H1 (cell line): Measurements from ENCODE around the gene ORMDL2. TPM values are rescaled to one million over a fixed set of nuclear protein-coding genes. Genes with fewer than 3 reads are reported as not detected.

Experiments used
- CTCF ChIA-PET: fragments of 300-600 bp; sonication (Branson Sonifier 250); formaldehyde crosslinking; loops from one replicate; lab custom pipeline; 2021; ENCODE audit not compliant: partially characterized antibody; lab: Charles Lee
- POLR2A ChIA-PET: fragments of 300-600 bp; sonication (Branson Sonifier 250); formaldehyde crosslinking; loops from one replicate; lab custom pipeline; 2021; ENCODE audit warnings: inconsistent platforms; ENCODE audit not compliant: partially characterized antibody; lab: Charles Lee
- DNase-seq, 2 experiments: peaks; one replicate each; pipeline versions ENCODE4 v3.0.0 to v3.0.0-alpha.2; 2010 to 2022; ENCODE audit warnings: low spot score in 2 of 2, low read depth in 1 of 2, mixed read lengths in 1 of 2
- FAIRE-seq: peaks from 2 replicates; lab custom pipeline; 2011; peaks lifted over from hg19 to GRCh38; lab: Jason Lieb, UNC
- H2AFZ ChIP-seq: 2 replicates; pipeline ENCODE4 v1.8.1; 2012; ENCODE audit warnings: low read length, inconsistent platforms
- H2AK5ac ChIP-seq: 2 replicates; pipeline ENCODE4 v1.6.1; 2013; ENCODE audit warnings: low read depth, low read length
- H2BK120ac ChIP-seq: replicated peaks from 2 replicates; pipeline ENCODE3; 2013; ENCODE audit warnings: low read depth, low read length, inconsistent platforms
- H2BK12ac ChIP-seq: 2 replicates; pipeline ENCODE4 v1.6.1; 2013; ENCODE audit warnings: low read depth, low read length
- H2BK15ac ChIP-seq: 2 replicates; pipeline ENCODE4 v1.6.1; 2013; ENCODE audit warnings: low read length
- H2BK20ac ChIP-seq: 2 replicates; pipeline ENCODE4 v1.6.1; 2013; ENCODE audit warnings: low read length
- H2BK5ac ChIP-seq: 2 replicates; pipeline ENCODE4 v1.6.1; 2013; ENCODE audit warnings: low read depth, low read length
- H3K14ac ChIP-seq: 2 replicates; pipeline ENCODE4 v1.6.1; 2013; ENCODE audit warnings: inconsistent platforms; ENCODE audit not compliant: insufficient read length
- H3K18ac ChIP-seq: 2 replicates; pipeline ENCODE4 v1.6.1; 2013; ENCODE audit warnings: low read length; ENCODE audit errors: extremely low read depth
- H3K23ac ChIP-seq: 2 replicates; pipeline ENCODE4 v1.6.1; 2013; ENCODE audit warnings: inconsistent platforms; ENCODE audit not compliant: insufficient read length
- H3K23me2 ChIP-seq: 2 replicates; pipeline ENCODE4 v1.6.1; 2013; ENCODE audit warnings: low read depth, low read length
- H3K27ac ChIP-seq: 2 replicates; pipeline ENCODE4 v1.6.1; 2011; ENCODE audit warnings: low read depth, low read length, inconsistent platforms
- H3K27me3 ChIP-seq, 4 experiments: replicated peaks in 1 of 4; 1 replicate in 1 of 4; 2 replicates in 3 of 4; pipeline versions ENCODE4 v1.6.1 to v1.8.1; 2011 to 2013; ENCODE audit warnings: low read length in 3 of 4, mild to moderate bottlenecking in 3 of 4, inconsistent platforms in 2 of 4, mixed read lengths in 2 of 4, moderate library complexity in 1 of 4; ENCODE audit not compliant: control insufficient read depth in 3 of 4, insufficient read depth in 3 of 4; ENCODE audit errors: extremely low read depth in 1 of 4
- H3K36me3 ChIP-seq, 4 experiments: 2 replicates each; pipeline versions ENCODE4 v1.6.1 to v1.8.1; 2011 to 2013; ENCODE audit warnings: mild to moderate bottlenecking in 4 of 4, low read length in 3 of 4, moderate library complexity in 2 of 4, control low read depth in 1 of 4, inconsistent platforms in 1 of 4; ENCODE audit not compliant: insufficient read depth in 4 of 4, control insufficient read depth in 2 of 4
- H3K4ac ChIP-seq: replicated peaks from 2 replicates; pipeline ENCODE3; 2013; ENCODE audit warnings: low read length, low read depth, mixed read lengths, inconsistent platforms; ENCODE audit not compliant: insufficient read length
- H3K4me1 ChIP-seq, 4 experiments: replicated peaks in 1 of 4; 1 replicate in 1 of 4; 2 replicates in 3 of 4; pipeline versions ENCODE4 v1.6.1 to v1.8.1; 2011 to 2013; ENCODE audit warnings: low read length in 3 of 4, inconsistent platforms in 2 of 4, mixed read lengths in 1 of 4; ENCODE audit not compliant: insufficient read depth in 4 of 4, control insufficient read depth in 3 of 4
- H3K4me2 ChIP-seq, 2 experiments: 2 replicates each; pipeline versions ENCODE4 v1.6.1 to v1.8.1; 2011 to 2013; ENCODE audit warnings: low read depth in 2 of 2, low read length in 2 of 2, control low read depth in 1 of 2, inconsistent platforms in 1 of 2, mild to moderate bottlenecking in 1 of 2; ENCODE audit not compliant: insufficient read depth in 1 of 2
- H3K4me3 ChIP-seq, 4 experiments: fragments of 200-600, 300-600 bp in 1 of 4; sonication (generic), shearing (Covaris generic), sonication (Bioruptor Twin) in 1 of 4; 2 replicates each; pipeline versions ENCODE4 v1.5.1 to v1.8.1; 2011 to 2016; ENCODE audit warnings: low read length in 4 of 4, low read depth in 3 of 4, control low read depth in 2 of 4, inconsistent platforms in 2 of 4, mild to moderate bottlenecking in 2 of 4, mixed read lengths in 1 of 4, moderate library complexity in 1 of 4; ENCODE audit not compliant: insufficient read depth in 2 of 4; ENCODE audit errors: extremely low read depth in 1 of 4
- H3K56ac ChIP-seq: replicated peaks from 2 replicates; pipeline ENCODE3; 2013; ENCODE audit warnings: low read depth, mild to moderate bottlenecking, mixed read lengths, low read length, inconsistent platforms; ENCODE audit not compliant: insufficient read length
- H3K79me1 ChIP-seq: 2 replicates; pipeline ENCODE4 v1.6.1; 2013; ENCODE audit warnings: low read depth, low read length, control low read depth
- H3K79me2 ChIP-seq, 2 experiments: 2 replicates each; pipeline versions ENCODE4 v1.6.1 to v1.8.1; 2012 to 2013; ENCODE audit warnings: low read length in 2 of 2, mild to moderate bottlenecking in 2 of 2, inconsistent platforms in 1 of 2; ENCODE audit not compliant: insufficient read depth in 2 of 2, control insufficient read depth in 1 of 2
- H3K9ac ChIP-seq, 4 experiments: replicated peaks in 1 of 4; 1 replicate in 1 of 4; 2 replicates in 3 of 4; pipeline versions ENCODE4 v1.6.1 to v1.8.1; 2011 to 2013; ENCODE audit warnings: low read depth in 3 of 4, low read length in 3 of 4, control low read depth in 2 of 4, mild to moderate bottlenecking in 2 of 4, moderate library complexity in 2 of 4, inconsistent platforms in 1 of 4; ENCODE audit errors: extremely low read depth in 1 of 4
- H3K9me3 ChIP-seq, 2 experiments: 2 replicates each; pipeline versions ENCODE4 v1.6.1 to v1.8.1; 2012 to 2013; ENCODE audit warnings: mild to moderate bottlenecking in 2 of 2, moderate library complexity in 2 of 2, control low read depth in 1 of 2, inconsistent platforms in 1 of 2, low read depth in 1 of 2, low read length in 1 of 2, mixed read lengths in 1 of 2; ENCODE audit not compliant: insufficient read depth in 2 of 2
- H4K20me1 ChIP-seq, 2 experiments: replicated peaks in 1 of 2; 2 replicates each; pipeline versions ENCODE3 to v1.8.1; 2011 to 2013; ENCODE audit warnings: inconsistent platforms in 2 of 2, low read length in 2 of 2, mild to moderate bottlenecking in 1 of 2; ENCODE audit not compliant: insufficient read depth in 2 of 2, control insufficient read depth in 1 of 2
- H4K5ac ChIP-seq: 2 replicates; pipeline ENCODE4 v1.6.1; 2013; ENCODE audit warnings: low read length, low read depth, mixed read lengths, inconsistent platforms; ENCODE audit not compliant: insufficient read length
- H4K8ac ChIP-seq: 2 replicates; pipeline ENCODE4 v1.8.0; 2013; ENCODE audit warnings: mild to moderate bottlenecking, moderate library complexity, low read length, inconsistent platforms; ENCODE audit not compliant: insufficient read depth; ENCODE audit errors: extremely low read depth
- H4K91ac ChIP-seq: replicated peaks from 2 replicates; pipeline ENCODE3; 2013; ENCODE audit warnings: low read length, mixed read lengths, inconsistent platforms; ENCODE audit not compliant: insufficient read length
- ATF2 ChIP-seq: IDR thresholded peaks from 2 replicates; pipeline ENCODE4 v1.6.1; 2012; ENCODE audit warnings: low read length, inconsistent platforms
- ATF3 ChIP-seq: IDR thresholded peaks from 2 replicates; pipeline ENCODE4 v1.6.1; 2011; ENCODE audit warnings: low read depth, mild to moderate bottlenecking, low read length; ENCODE audit not compliant: insufficient read depth
- BACH1 ChIP-seq: IDR thresholded peaks from 2 replicates; pipeline ENCODE4 v1.6.1; 2012; ENCODE audit warnings: low read length, improper control_type of control experiment
- CHD1 ChIP-seq: IDR thresholded peaks from 2 replicates; pipeline ENCODE4 v1.6.1; 2012; ENCODE audit warnings: low read depth, low read length, improper control_type of control experiment
- JUN ChIP-seq: IDR thresholded peaks from 2 replicates; pipeline ENCODE4 v1.6.1; 2011; ENCODE audit warnings: low read depth, mild to moderate bottlenecking, improper control_type of control experiment, low read length
- JUND ChIP-seq: IDR thresholded peaks from 2 replicates; pipeline ENCODE4 v1.6.1; 2011; ENCODE audit warnings: mild to moderate bottlenecking, improper control_type of control experiment, low read length
- MAFK ChIP-seq: IDR thresholded peaks from 2 replicates; pipeline ENCODE4 v1.6.1; 2012; ENCODE audit warnings: low read depth, mild to moderate bottlenecking, improper control_type of control experiment, low read length
- POLR2A ChIP-seq, 2 experiments: IDR thresholded peaks; 1 replicate in 1 of 2; 2 replicates in 1 of 2; pipeline ENCODE4 v1.6.1; 2011; ENCODE audit warnings: low read depth in 2 of 2, low read length in 2 of 2, mild to moderate bottlenecking in 2 of 2; ENCODE audit errors: control extremely low read depth in 1 of 2
- ZNF274 ChIP-seq: IDR thresholded peaks from 2 replicates; pipeline ENCODE4 v1.7.0; 2012; ENCODE audit warnings: low read length, borderline replicate concordance; ENCODE audit errors: extremely low read depth
- WGBS, 2 experiments: shearing (Covaris generic) in 1 of 2; methylation state at CpG; one replicate each; pipeline versions ENCODE4 v1.1.6 to v1.1.7; 2013 to 2015; ENCODE audit warnings: low lambda C conversion rate in 2 of 2, mixed read lengths in 2 of 2, inconsistent platforms in 1 of 2, low coverage in 1 of 2, missing lambda C conversion rate in 1 of 2; ENCODE audit not compliant: insufficient replicate concordance in 2 of 2, insufficient coverage in 1 of 2, insufficient read length in 1 of 2; ENCODE audit errors: extremely low coverage in 1 of 2, missing lambda C conversion rate in 1 of 2; 5-methylcytosine and 5-hydroxymethylcytosine counted together
- polyA plus RNA-seq, 7 experiments: library from polyadenylated mRNA; depleted of rRNA in 3 of 7; stranded (reverse) in 5 of 7; unstranded in 2 of 7; fragments of >200 nt in 5 of 7; fragments of 200-250 nt in 2 of 7; gene quantifications; 1 replicate in 5 of 7; 2 replicates in 1 of 7; 4 replicates in 1 of 7; pipeline versions ENCODE4 v1.2.1 to v1.2.3, GENCODE V29; 2011 to 2013; ENCODE audit warnings: missing spikeins in 2 of 7, mixed read lengths in 2 of 7
- total RNA-seq: library from RNA; stranded (reverse); fragmentation: NEBNext Ultra II Directional; extraction: Animal tissue kit (Norgen Biotek cat#: 25700); gene quantifications from 2 replicates; pipeline ENCODE4 v1.2.1, GENCODE V29; 2021

The ORMDL2 gene
- total and polyA plus RNA-seq, 2 of the 8 experiments (the other 6 are each of a cell fraction or from before 2014, with no cell fraction given): 39.0 to 65.6 TPM

GRCh38 chr12:55842681-55843429 is 25.0 kb downstream of the ORMDL2 start, which contains the start of gene MMP19:
Gene MMP19, minus strand, starts transcription at chr12:55842936. Its CDS starts 106 bp downstream, at chr12:55842830.
- H4K5ac ChIP-seq: no peak within 1 kb of the TSS
- 62% methylated on average over 10 of the region's 10 CpGs; no CpG with 5 or more reads in 1 of the 2 experiments for WGBS, 2 experiments
- H3K79me1 ChIP-seq: no peaks in the 10 kb centered on the region
- H3K27ac ChIP-seq: no peak within 1 kb of the TSS
- H4K91ac ChIP-seq: peak within 1 kb of the TSS; percentile 58
- no peak for FAIRE-seq
- no peak within 1 kb of the TSS for H2BK20ac ChIP-seq
- H2AK5ac ChIP-seq: no peak within 1 kb of the TSS
- H3K18ac ChIP-seq: peak within 1 kb of the TSS; percentile 84
- no peak within 1 kb of the TSS for H3K14ac ChIP-seq
- no peak within 1 kb of the TSS; the same call in 1 of the 2 replicates for H2BK15ac ChIP-seq
- no peak for DNase-seq
- peak within 1 kb of the TSS; percentile 33 to 53; a peak in 3 of 4 replicates for H3K4me2 ChIP-seq
- peaks cover 0 to 8% (median 2%) of the 10 kb centered on the region in 4 experiments; a peak in 4 of 7 replicates for H3K4me1 ChIP-seq
- H3K56ac ChIP-seq: no peak within 1 kb of the TSS
- no peaks in the 10 kb centered on the region for H3K23me2 ChIP-seq
- H3K4me3 ChIP-seq: peak within 1 kb of the TSS in 2 of 4 experiments; percentile 10 to 49; a peak in 3 of 8 replicates
- no peak within 1 kb of the TSS for H3K9ac ChIP-seq
- no peak within 1 kb of the TSS for H3K23ac ChIP-seq
- H2BK120ac ChIP-seq: no peak within 1 kb of the TSS
- H3K27me3 ChIP-seq: no peaks in the 10 kb centered on the region
- peak within 1 kb of the TSS; percentile 71; the same call in 1 of the 2 replicates for H2BK5ac ChIP-seq
- no peak within 1 kb of the TSS for H3K4ac ChIP-seq
- ChIA-PET CTCF (interaction anchor here (0.6 to 2.6 kb wide), 10 partner anchors 8 to 98 kb away, joined by 3 to 9 read pairs (median 3); partner anchors contain the start of gene DNAJC14), POLR2A (interaction anchor here (0.6 to 7.3 kb wide), 9 partner anchors 12 to 127 kb away, joined by 3 to 82 read pairs (median 3); partner anchors contain the start of genes BLOC1S1, DNAJC14, ORMDL2 and PYM1)
- H4K8ac ChIP-seq: no peak within 1 kb of the TSS; the same call in 1 of the 2 replicates
- H3K36me3 ChIP-seq: no peaks in the 10 kb centered on the region
- H2BK12ac ChIP-seq: peak within 1 kb of the TSS; percentile 76
- H3K9me3 ChIP-seq: no peaks in the 10 kb centered on the region
- no peaks in the 10 kb centered on the region for H3K79me2 ChIP-seq
- H2AFZ ChIP-seq: peak within 1 kb of the TSS; percentile 66
- no peaks in the 10 kb centered on the region for H4K20me1 ChIP-seq
- TF ChIP-seq JUND: peak; percentile 97
- TF ChIP-seq POLR2A (IDR thresholded peaks at IDR 0.05; ENCODE audit: control extremely low read depth in 1 of 2, low read depth in 2 of 2, low read length in 2 of 2): peak in 1 of 2 experiments; percentile 52; a peak in 1 of 3 replicates
- TF ChIP-seq CHD1: no peak
- TF ChIP-seq ATF3: 0 out of 2 replicates have a peak, but pooled peaks have one; percentile 53
- no peak for TF ChIP-seq ZNF274
- 0 out of 2 replicates have a peak, but pooled peaks have one; percentile 33 for TF ChIP-seq ATF2
- TF ChIP-seq MAFK: peak; percentile 37; the same call in 1 of the 2 replicates
- TF ChIP-seq BACH1: peak; percentile 89
- TF ChIP-seq JUN: peak; percentile 84
